PFSK-1 (cell line): ENCODE results near the gene LRCH1.

Source experiments
- FOXP2 ChIP-seq: optimal IDR thresholded peaks from 2 replicates; pipeline ENCODE3; 2011; ENCODE audit warnings: borderline replicate concordance, control low read depth, inconsistent platforms; ENCODE audit not compliant: insufficient read depth; ENCODE audit errors: extremely low read length, extremely low read depth
- POLR2AphosphoS5 ChIP-seq: IDR thresholded peaks from 2 replicates; pipeline ENCODE4 v1.6.1; 2012; ENCODE audit warnings: low read depth, mild to moderate bottlenecking, control low read depth, low read length, moderate library complexity
- SIN3A ChIP-seq: IDR thresholded peaks from 2 replicates; pipeline ENCODE4 v1.6.1; 2012; ENCODE audit warnings: mild to moderate bottlenecking, low read length, moderate library complexity, borderline replicate concordance; ENCODE audit not compliant: insufficient read depth
- TAF1 ChIP-seq: IDR thresholded peaks from 2 replicates; pipeline ENCODE4 v1.6.1; 2012; ENCODE audit warnings: low read length, control low read depth, borderline replicate concordance; ENCODE audit not compliant: insufficient read depth
- TF ChIP-seq, protein P1 (sequence below), 2 experiments: IDR thresholded peaks; 2 replicates each; pipeline versions ENCODE4 v1.6.1 to v1.8.0; 2011 to 2012; ENCODE audit warnings: low read depth in 2 of 2, low read length in 2 of 2, control low read depth in 1 of 2, inconsistent platforms in 1 of 2, mild to moderate bottlenecking in 1 of 2, moderate library complexity in 1 of 2; ENCODE audit not compliant: insufficient read depth in 1 of 2

LRCH1 gene

DNA sequence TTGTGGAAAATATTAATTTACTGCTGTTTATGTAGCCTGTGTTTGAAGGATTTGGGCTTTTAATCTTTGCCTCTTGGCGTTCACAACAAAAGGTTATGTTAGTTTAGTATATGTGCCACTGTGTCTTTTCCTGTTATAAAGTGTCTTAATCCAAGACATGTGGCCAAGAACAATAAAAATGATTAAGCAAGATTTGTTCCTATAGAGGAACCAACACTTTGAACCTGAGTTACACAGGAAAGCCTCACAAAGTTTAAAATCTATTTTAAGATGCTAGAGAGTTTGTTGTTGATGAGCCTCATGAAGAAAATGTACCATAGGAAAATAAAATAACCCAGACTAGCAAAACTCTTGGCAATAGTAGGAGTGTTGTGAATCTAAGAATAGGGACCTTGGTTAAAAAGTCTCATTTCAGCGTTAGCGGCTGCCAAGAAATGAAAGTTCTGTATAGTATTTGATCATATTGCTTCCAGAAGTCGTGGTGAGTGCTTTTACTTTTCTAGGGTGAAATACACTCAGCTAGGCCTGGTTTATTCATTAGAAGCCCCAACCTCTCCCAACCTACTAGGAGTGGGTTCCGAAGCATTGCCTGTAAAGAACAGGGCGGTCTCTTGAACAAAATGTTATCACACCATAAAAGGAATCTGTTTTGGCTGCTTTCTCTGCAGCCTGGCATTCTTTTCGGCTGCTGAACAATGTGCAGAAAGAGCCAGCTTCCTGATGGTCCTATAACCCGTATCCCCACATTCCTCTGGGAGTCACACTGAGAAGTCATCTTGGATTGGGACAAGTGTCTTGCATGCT lies 102.6 kb downstream of the LRCH1 start:
- TF ChIP-seq, protein P1, sequence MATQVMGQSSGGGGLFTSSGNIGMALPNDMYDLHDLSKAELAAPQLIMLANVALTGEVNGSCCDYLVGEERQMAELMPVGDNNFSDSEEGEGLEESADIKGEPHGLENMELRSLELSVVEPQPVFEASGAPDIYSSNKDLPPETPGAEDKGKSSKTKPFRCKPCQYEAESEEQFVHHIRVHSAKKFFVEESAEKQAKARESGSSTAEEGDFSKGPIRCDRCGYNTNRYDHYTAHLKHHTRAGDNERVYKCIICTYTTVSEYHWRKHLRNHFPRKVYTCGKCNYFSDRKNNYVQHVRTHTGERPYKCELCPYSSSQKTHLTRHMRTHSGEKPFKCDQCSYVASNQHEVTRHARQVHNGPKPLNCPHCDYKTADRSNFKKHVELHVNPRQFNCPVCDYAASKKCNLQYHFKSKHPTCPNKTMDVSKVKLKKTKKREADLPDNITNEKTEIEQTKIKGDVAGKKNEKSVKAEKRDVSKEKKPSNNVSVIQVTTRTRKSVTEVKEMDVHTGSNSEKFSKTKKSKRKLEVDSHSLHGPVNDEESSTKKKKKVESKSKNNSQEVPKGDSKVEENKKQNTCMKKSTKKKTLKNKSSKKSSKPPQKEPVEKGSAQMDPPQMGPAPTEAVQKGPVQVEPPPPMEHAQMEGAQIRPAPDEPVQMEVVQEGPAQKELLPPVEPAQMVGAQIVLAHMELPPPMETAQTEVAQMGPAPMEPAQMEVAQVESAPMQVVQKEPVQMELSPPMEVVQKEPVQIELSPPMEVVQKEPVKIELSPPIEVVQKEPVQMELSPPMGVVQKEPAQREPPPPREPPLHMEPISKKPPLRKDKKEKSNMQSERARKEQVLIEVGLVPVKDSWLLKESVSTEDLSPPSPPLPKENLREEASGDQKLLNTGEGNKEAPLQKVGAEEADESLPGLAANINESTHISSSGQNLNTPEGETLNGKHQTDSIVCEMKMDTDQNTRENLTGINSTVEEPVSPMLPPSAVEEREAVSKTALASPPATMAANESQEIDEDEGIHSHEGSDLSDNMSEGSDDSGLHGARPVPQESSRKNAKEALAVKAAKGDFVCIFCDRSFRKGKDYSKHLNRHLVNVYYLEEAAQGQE (IDR thresholded peaks at IDR 0.05; ENCODE audit: insufficient read depth in 1 of 2, low read depth in 2 of 2, low read length in 2 of 2): no peak
- no peak for TF ChIP-seq FOXP2
- no peak for TF ChIP-seq POLR2AphosphoS5
- TF ChIP-seq TAF1: no peak
- no peak for TF ChIP-seq SIN3A

DNA sequence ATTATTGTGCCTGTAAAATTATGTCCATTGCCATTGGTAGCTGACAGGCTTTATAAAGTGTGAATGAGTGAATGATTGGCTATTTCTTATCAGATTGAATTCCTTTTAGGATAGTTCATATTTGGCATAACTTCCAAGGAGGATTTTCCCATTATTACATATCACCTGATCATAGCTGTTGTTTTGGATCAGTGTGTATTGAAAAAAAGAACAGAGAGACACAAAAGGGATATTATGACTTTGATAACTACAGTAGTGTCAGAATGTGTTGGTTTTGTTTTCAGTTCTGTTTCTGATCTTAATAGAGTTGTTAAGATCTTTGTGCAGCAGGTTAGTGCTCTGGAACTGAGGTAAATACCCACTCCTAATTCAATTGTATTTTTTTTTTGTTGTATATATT lies 103.8 kb downstream of the LRCH1 start:
- TF ChIP-seq SIN3A: no peak
- TF ChIP-seq TAF1: no peak
- TF ChIP-seq, protein P1 (IDR thresholded peaks at IDR 0.05; ENCODE audit: insufficient read depth in 1 of 2, low read depth in 2 of 2, low read length in 2 of 2): no peak
- no peak for TF ChIP-seq POLR2AphosphoS5
- TF ChIP-seq FOXP2: no peak

DNA sequence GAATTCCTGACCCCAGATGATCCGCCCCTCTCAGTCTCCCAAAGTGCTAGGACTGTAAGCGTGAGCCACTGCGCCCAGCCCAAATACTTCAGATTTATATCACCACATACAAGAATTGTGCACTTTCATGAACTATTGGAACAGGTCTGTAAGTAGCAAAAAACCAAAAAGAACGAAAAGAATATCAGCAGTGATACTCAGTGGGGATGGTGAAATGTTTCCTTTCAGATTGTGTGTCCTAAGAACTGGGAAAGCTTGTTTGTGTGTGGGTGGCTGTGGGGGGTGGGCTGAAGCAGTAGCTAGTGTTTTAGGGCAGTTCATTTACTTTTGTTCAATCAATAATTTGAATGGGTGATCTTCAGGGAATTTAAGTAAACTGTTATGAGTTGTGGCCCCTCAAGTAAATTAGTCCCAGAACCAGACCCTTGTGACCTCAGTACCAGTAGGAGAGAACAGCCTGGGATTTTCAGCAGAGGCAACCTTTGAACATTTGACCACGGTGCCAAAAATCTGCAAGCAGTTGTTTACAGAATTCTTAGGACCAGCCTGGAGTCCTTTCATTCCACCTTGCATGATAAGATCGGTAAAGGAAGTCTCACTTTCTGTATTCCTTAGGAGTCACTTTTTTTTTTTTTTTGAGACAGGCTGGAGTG lies 106.6 kb downstream of the LRCH1 start:
- TF ChIP-seq SIN3A (no peak), TAF1 (no peak)
- TF ChIP-seq, protein P1 (IDR thresholded peaks at IDR 0.05; ENCODE audit: insufficient read depth in 1 of 2, low read depth in 2 of 2, low read length in 2 of 2): no peak

GRCh38 chr13:46660416-46660815 lies 107.4 kb downstream of the LRCH1 start:
- no peak for TF ChIP-seq SIN3A

- TF ChIP-seq POLR2AphosphoS5 (no peak), FOXP2 (no peak), SIN3A (no peak), TAF1 (no peak)
- TF ChIP-seq, protein P1 (IDR thresholded peaks at IDR 0.05; ENCODE audit: insufficient read depth in 1 of 2, low read depth in 2 of 2, low read length in 2 of 2): no peak
Observed at GRCh38 chr13:46660857-46661256, 107.9 kb downstream of the LRCH1 start.
